NCI-H1930 (cell line): ENCODE measurements around the gene TFAP2C.
"Not testable (repeated sequence)": the region's sequence is repeated elsewhere in the genome, so short reads cannot be mapped to it uniquely, and the experiment has no call there.

ENCODE experiments used
- DNase-seq, 2 experiments: peaks; one replicate each; lab custom pipeline; 2025; lab: John Stamatoyannopoulos, UW

Gene TFAP2C

GRCh38 chr20:56653211-56653610 lies 24.1 kb downstream of the TFAP2C start:
- DNase-seq, result no peak

GRCh38 chr20:56656632-56657031 lies 27.5 kb downstream of the TFAP2C start:
- DNase-seq, result no peak

GRCh38 chr20:56657879-56658278 lies 28.8 kb downstream of the TFAP2C start:
- no peak for DNase-seq

GRCh38 chr20:56658341-56658947 lies 29.3 kb downstream of the TFAP2C start:
- DNase-seq, result not testable (repeated sequence)

GRCh38 chr20:56663660-56664059 lies 34.6 kb downstream of the TFAP2C start:
- no peak for DNase-seq

- DNase-seq, result no peak
These were observed 35.7 kb downstream of the TFAP2C start for GRCh38 chr20:56664796-56665195.

GRCh38 chr20:56665806-56666205 lies 36.7 kb downstream of the TFAP2C start:
- no peak for DNase-seq

- DNase-seq, result no peak
These were observed 44.3 kb downstream of the TFAP2C start for GRCh38 chr20:56673450-56673849.

GRCh38 chr20:56676001-56676400 lies 46.9 kb downstream of the TFAP2C start:
- DNase-seq, result no peak

- no peak for DNase-seq
These were observed 47.6 kb downstream of the TFAP2C start for GRCh38 chr20:56676679-56677078.

GRCh38 chr20:56683077-56683865 lies 54.2 kb downstream of the TFAP2C start:
- no peak for DNase-seq

GRCh38 chr20:56685879-56686278 lies 56.8 kb downstream of the TFAP2C start:
- DNase-seq, result no peak

GRCh38 chr20:56687061-56687460 lies 58.0 kb downstream of the TFAP2C start:
- DNase-seq, result no peak

- no peak for DNase-seq
These were observed 59.0 kb downstream of the TFAP2C start for GRCh38 chr20:56688106-56688505.
